GM15510 (cell line): Measurements from ENCODE around the gene GATA5.

Experiments
- POLR2A ChIP-seq: IDR thresholded peaks from 3 replicates; pipeline ENCODE4 v1.6.1; 2011; ENCODE audit warnings: borderline replicate concordance; ENCODE audit not compliant: insufficient read length; ENCODE audit errors: extremely low read depth

The GATA5 gene

GRCh38 chr20:62417981-62418708 lies 57.6 kb downstream of the GATA5 start:
- no peak for TF ChIP-seq POLR2A

GRCh38 chr20:62416651-62417637 lies 58.9 kb downstream of the GATA5 start:
- no peak for TF ChIP-seq POLR2A

- no peak for TF ChIP-seq POLR2A
These were observed 60.3 kb downstream of the GATA5 start for GRCh38 chr20:62415354-62416111.

- TF ChIP-seq POLR2A, result no peak
These were observed 61.8 kb downstream of the GATA5 start for GRCh38 chr20:62413896-62414481.
